Psoas muscle (tissue), 8 donors: Measurements from ENCODE around the gene PREB. TPM values are rescaled to one million over a fixed set of nuclear protein-coding genes. Genes with fewer than 3 reads are reported as not detected.
"Not testable (repeated sequence)": the region's sequence is repeated elsewhere in the genome, so short reads cannot be mapped to it uniquely, and the experiment has no call there.

Experiments
- ATAC-seq, 4 donors: fragments of 200-7000 bp; cut with Tn5 transposase; one replicate each; pipeline ENCODE4 v1.9.1; 2020; ENCODE audit warnings: moderate library complexity in 3 of 4, mild to moderate bottlenecking in 2 of 4
- DNase-seq, 2 donors: peaks; one replicate each; pipeline ENCODE4 v3.0.0-alpha.2; 2020
- H3K27ac ChIP-seq: fragments of 200-600 bp; one replicate; pipeline ENCODE4 v1.8.0; 2022
- H3K27me3 ChIP-seq, 3 donors: fragments of 200-600 bp in 1 of 3; one replicate each; pipeline versions ENCODE4 v1.6.1 to v1.8.0; 2013 to 2022; ENCODE audit warnings: low read length in 2 of 3, mild to moderate bottlenecking in 2 of 3, moderate library complexity in 1 of 3; ENCODE audit not compliant: insufficient read depth in 3 of 3
- H3K36me3 ChIP-seq, 2 donors: fragments of 200-600 bp in 1 of 2; one replicate each; pipeline versions ENCODE4 v1.6.1 to v1.8.0; 2013 to 2022; ENCODE audit warnings: low read depth in 1 of 2, mild to moderate bottlenecking in 1 of 2, moderate library complexity in 1 of 2; ENCODE audit not compliant: insufficient read depth in 1 of 2
- H3K4me1 ChIP-seq: fragments of 200-600 bp; one replicate; pipeline ENCODE4 v1.8.0; 2022
- H3K4me3 ChIP-seq: fragments of 200-600 bp; one replicate; pipeline ENCODE4 v1.8.0; 2022; ENCODE audit warnings: mild to moderate bottlenecking
- H3K9me3 ChIP-seq: fragments of 200-600 bp; one replicate; pipeline ENCODE4 v1.8.0; 2022
- CTCF ChIP-seq: fragments of 200-600 bp; IDR thresholded peaks from one replicate; pipeline ENCODE4 v1.8.0; 2022; ENCODE audit warnings: antibody characterized with exemption
- WGBS, 3 donors: extraction: QIAGEN DNeasy Blood & Tissue Kit; methylation state at CpG; one replicate each; pipeline versions ENCODE4 v1.1.6 to v1.1.7; 2013; 5-methylcytosine and 5-hydroxymethylcytosine counted together
- intact Hi-C, 2 donors: fragments of 100-400 bp; cut with DNase I; formaldehyde crosslinking; loops; one replicate each; pipeline versions ENCODE4 v1.11.0 to v1.14.2; 2022
- polyA plus RNA-seq, 3 donors: library from polyadenylated mRNA; stranded (reverse); fragments of 200-250 nt; gene quantifications; one replicate each; pipeline ENCODE4 v1.2.3, GENCODE V29; 2013
- total RNA-seq, 4 donors: library from RNA; stranded (reverse); fragmentation: NEBNext Ultra II Directional in 2 of 4; extraction: Animal tissue kit (Norgen Biotek cat#: 25700) in 2 of 4; gene quantifications; one replicate each; pipeline versions ENCODE4 v1.2.1 to v1.2.4, GENCODE V29; 2021 to 2023
- donor health status: healthy with polysubstance abuse.
- donor health status: DM: no; HTN: no; CAD: no; lungs with moderate emphysema.
- donor health status: Bipolar disorder and iron deficiency.
- donor health status: healthy.
- donor health status: DM: yes; HTN: yes; CAD: no.
- donor health status: DM: no; HTN: no; CAD: no.
- donor health status: DM: no; HTN: no; CAD: no.
- donor health status: DM: yes; HTN: yes; CAD: no.

PREB gene
- total and polyA plus RNA-seq, 7 donors = 57.4 to 206 (median 125) TPM

DNA sequence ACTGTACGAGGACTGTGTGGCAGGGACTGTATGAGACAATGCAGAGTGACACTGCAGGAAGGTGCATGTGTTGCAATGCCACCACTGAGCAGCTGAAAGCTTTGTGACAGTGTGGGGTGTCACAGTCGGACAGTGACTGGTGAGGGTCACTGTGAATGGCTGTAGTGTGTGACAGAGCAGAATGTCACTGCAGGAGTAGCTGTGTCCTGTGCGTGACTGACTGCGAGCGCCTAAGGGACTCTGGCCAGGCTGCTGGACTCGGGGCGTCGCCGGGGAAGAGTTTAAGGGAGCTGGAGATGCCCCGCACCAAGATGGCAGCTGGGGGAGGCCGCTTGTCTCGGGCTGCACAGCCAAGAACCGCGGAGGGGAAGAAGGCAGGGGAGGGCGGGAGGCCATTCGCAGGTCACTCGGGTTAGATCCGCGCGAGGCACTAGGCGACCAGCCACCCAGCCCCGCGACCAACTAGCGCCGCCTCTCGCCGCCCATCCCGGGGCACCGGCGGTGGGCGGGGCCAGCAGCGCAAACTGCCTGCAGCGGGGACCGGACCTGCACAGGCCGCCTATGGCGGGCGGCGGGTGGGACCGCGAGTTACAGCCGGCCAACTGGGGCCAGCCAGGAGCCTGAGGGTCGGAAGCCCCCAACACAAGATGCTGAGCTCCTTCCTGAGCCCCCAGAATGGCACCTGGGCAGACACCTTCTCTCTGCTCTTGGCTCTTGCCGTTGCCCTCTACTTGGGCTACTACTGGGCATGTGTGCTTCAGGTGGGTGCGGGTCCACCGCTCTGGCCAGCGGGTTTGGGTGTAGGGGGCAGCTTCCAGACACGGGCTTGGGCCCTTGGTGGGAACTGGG, 10.9 kb downstream of the PREB start, which contains the start of gene ABHD1:
Gene ABHD1, plus strand, starts transcription at position 514 of the 849 bp plus-strand sequence. Its CDS starts 134 bp downstream, at position 648.
- H3K36me3 ChIP-seq = no peaks in the 10 kb centered on the region
- peaks cover 0 to 7% (median 0%) of the 10 kb centered on the region in 3 donors for H3K27me3 ChIP-seq
- intact Hi-C loops = no loop called here
- no peak for TF ChIP-seq CTCF
- WGBS, 3 donors = 2 to 9% (median 6%) methylated on average over 32 to 47 of the region's 47 CpGs
- H3K4me3 ChIP-seq = peak within 1 kb of the TSS; percentile 74
- no peaks in the 10 kb centered on the region for H3K9me3 ChIP-seq
- H3K27ac ChIP-seq = peak within 1 kb of the TSS; percentile 80
- H3K4me1 ChIP-seq = peaks cover 12% of the 10 kb centered on the region
- ATAC-seq = peak; percentile 74 to 78 (median 75)
- peak; percentile 74 to 85 for DNase-seq

DNA sequence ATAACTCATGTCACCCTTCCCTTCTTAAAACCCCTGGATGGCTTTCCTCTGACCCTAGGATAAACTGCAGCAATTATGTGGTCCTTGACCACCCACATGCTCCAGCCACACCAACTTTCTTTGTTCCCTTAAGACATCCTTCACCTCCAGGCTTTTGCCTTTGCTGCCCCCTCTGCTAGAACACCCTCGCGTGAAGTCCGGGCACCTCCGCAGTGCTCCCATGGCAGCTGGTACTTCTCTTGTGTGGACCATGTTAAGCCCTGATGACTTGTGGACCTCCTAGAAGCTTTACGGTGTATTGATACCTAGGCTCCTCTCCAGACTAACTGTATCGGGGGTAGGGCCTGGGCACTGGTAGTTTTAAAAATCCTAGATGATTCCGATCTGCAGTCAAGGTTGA, 11.6 kb downstream of the PREB start:
- Histone ChIP-seq H3K4me3 (peak overlapping the region; percentile 74), H3K27ac (peak overlapping the region; percentile 80), H3K9me3 (no peaks in the 10 kb centered on the region), H3K4me1 (peaks cover 12% of the 10 kb centered on the region), H3K36me3 (no peaks in the 10 kb centered on the region), H3K27me3 (peaks cover 0 to 9% (median 0%) of the 10 kb centered on the region in 3 donors)
- DNase-seq (no peak), ATAC-seq (no peak)
- 88 to 89% (median 89%) methylated on average over 7 of the region's 7 CpGs for WGBS, 3 donors
- intact Hi-C loops = no loop called here
- no peak for TF ChIP-seq CTCF

DNA sequence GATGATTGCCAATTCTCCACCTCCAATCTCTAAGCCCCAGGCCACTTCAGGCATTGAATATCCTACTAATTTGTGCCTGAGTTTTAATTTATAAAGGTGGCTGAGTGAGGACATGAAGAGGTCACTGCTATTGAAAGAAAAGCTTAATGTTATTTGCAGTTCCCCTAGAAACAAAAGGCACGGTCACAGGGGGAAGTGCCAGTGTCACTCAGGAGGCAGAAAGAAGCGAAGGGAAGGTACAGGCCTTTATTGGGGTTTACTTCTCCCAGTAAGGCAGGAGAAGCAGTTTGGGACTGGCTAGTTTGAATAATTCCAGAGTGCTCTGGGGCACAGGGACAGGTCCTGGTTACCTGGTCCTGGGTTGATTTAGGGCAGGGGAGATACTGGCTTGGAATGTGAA, 12.5 kb downstream of the PREB start:
- WGBS, 3 donors = 82 to 85% (median 83%) methylated on average over 2 of the region's 2 CpGs
- Histone ChIP-seq H3K36me3 (no peaks in the 10 kb centered on the region), H3K4me1 (peaks cover 12% of the 10 kb centered on the region), H3K9me3 (no peaks in the 10 kb centered on the region), H3K4me3 (no peak overlapping the region), H3K27ac (no peak overlapping the region), H3K27me3 (peaks cover 0 to 9% (median 0%) of the 10 kb centered on the region in 3 donors)
- intact Hi-C loops = no loop called here
- ATAC-seq (no peak), DNase-seq (no peak)
- no peak for TF ChIP-seq CTCF

DNA sequence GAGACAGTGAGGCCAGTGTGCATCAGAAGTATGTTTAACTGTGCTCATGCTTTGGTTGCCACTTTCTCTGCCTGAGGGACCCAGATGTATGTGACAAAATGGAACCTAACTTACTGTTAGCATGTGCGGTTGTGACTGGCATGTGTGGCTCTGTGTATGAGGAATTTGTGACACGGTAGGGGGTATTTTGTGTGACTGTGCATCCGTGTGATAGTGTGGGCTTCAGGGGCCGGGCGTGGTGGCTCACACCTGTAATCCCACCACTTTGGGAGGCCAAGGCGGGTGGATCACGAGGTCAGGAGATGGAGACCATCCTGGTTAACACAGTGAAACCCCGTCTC, 15.1 kb downstream of the PREB start:
- H3K27ac ChIP-seq, ATAC-seq, DNase-seq, H3K9me3 ChIP-seq, H3K27me3 ChIP-seq, intact Hi-C loops, H3K4me1 ChIP-seq, H3K36me3 ChIP-seq: not testable (repeated sequence)
- 78 to 86% (median 84%) methylated on average over 8 of the region's 8 CpGs for WGBS, 3 donors
- H3K4me3 ChIP-seq = peak overlapping the region; percentile 67

DNA sequence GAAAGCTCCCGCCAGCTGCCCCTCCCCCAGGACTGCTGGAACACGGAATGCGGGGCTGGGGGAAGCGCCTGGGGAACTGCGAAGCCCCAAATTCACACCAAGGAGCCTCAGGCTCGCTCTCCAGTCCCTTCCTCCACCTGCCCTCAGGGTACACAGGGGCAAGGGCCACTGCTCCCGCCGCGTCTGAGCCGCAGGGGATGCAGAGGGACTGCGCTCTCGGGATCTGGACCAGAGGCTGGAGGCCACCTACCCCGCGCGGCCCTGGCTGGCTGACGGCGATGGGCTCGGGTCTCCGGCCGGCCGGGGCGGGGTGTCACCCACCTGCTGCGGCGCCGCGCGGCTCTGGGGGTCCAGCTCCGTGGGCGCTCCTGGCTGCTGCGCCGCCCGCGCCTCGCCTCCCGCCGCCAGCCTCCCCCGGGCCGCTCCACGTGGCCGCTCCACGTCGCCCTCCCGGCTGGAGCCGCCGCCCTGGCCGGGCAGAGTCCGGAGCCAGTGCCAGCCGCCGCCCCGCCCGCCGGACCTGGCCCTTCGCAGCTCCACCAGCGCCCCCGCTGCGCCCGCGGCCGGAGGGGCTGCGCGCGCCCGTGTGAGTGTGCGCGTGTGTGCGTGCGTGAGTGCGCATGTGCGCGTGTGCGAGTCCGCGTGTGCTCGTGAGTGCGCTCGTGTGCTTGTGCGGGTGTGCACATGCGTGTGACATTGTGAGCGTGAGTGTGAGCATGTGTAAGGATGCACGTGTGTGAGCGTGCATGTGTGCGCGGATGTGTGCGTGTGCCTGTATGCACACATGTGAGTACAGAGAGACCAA, 15.7 kb downstream of the PREB start, which contains the start of gene CGREF1:
Gene CGREF1, minus strand, starts transcription at position 604 of the 805 bp plus-strand sequence. CDS start 14,762 bp downstream, outside the sequence.
- Histone ChIP-seq H3K4me3 (peak within 1 kb of the TSS; percentile 67), H3K27ac (no peak within 1 kb of the TSS), H3K36me3 (no peaks in the 10 kb centered on the region), H3K9me3 (no peaks in the 10 kb centered on the region), H3K4me1 (peaks cover 5% of the 10 kb centered on the region), H3K27me3 (peaks cover 0 to 9% (median 0%) of the 10 kb centered on the region in 3 donors)
- no peak for TF ChIP-seq CTCF
- intact Hi-C loops = no loop called here
- WGBS, 3 donors = 3 to 7% (median 5%) methylated on average over 58 to 84 of the region's 84 CpGs
- no peak for DNase-seq
- peak in 3 of 4 donors; percentile 22 to 30 (median 23) for ATAC-seq
